Measurements from ENCODE around the gene CREB3L4.
A peak's percentile ranks its signal among the peaks of the same experiment; 100 is the strongest.

DNA sequence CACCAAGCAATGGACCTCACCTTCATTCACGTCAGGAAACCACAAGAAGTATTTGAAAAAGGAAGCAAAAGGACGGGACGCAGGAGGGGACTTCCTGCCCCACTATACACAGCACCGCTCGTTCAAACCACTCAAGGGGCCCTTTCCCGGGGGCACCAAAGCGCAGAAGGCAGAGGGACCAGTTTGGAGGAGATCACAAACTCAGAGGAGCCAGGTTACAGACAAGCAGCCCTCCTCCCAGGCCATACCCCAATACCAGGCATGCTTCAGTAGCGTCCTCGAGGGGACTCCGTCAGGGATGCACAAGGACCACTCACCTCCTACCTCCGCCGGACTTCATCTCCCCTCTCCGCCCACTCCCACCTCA is 10.0 kb upstream of the CREB3L4 start:
- TF ChIP-seq TAF1 (IDR thresholded peaks at IDR 0.05; ENCODE audit: low read depth, low read length) = peak; percentile 48; the same call in 1 of the 2 replicates
- peak; percentile 85 for TF ChIP-seq POLR2A (IDR thresholded peaks at IDR 0.05; ENCODE audit: low read depth, low read length)
- TF ChIP-seq POLR2AphosphoS5 (IDR thresholded peaks at IDR 0.05; ENCODE audit: low read depth, low read length) = peak; percentile 68; the same call in 1 of the 2 replicates

Measured in GM12891 (cell line).